Measurements from ENCODE around the gene ZSWIM4. TPM values are rescaled to one million over a fixed set of nuclear protein-coding genes. Genes with fewer than 3 reads are reported as not detected.
A peak's percentile ranks its signal among the peaks of the same experiment; 100 is the strongest.

Gene ZSWIM4
- polyA plus RNA-seq, 1 donor (not counting 4 experiments of a cell fraction or from before 2014, with no cell fraction given) = 0.71 TPM

- peaks cover 51% of the 10 kb centered on the region for H4K20me1 ChIP-seq (ENCODE audit: control insufficient read depth, extremely low read depth, insufficient read depth, low read length)
- peak overlapping the region; percentile 93 for H3K4me2 ChIP-seq (ENCODE audit: control insufficient read depth, extremely low read depth, insufficient read depth, low read depth, low read length)
- no peaks in the 10 kb centered on the region for H3K27me3 ChIP-seq (ENCODE audit: control insufficient read depth, extremely low read depth, insufficient read depth, low read length)
- no peaks in the 10 kb centered on the region for H3K9me1 ChIP-seq (ENCODE audit: control insufficient read depth, extremely low read depth, insufficient read depth, low read length)
- TF ChIP-seq EZH2 (IDR thresholded peaks at IDR 0.05; ENCODE audit: low read length) (no peak), CTCF (optimal IDR thresholded peaks at IDR 0.05 in 1 of 3, IDR thresholded peaks at IDR 0.05 in 1 of 3, conservative IDR thresholded peaks at IDR 0.05 in 1 of 3; ENCODE audit: extremely low read depth in 1 of 3, insufficient read depth in 2 of 3, low read length in 3 of 3) (peak in 1 of 3 experiments; percentile 12)
- peaks cover 55% of the 10 kb centered on the region for H3K79me2 ChIP-seq (ENCODE audit: control insufficient read depth, insufficient read depth, low read length)
- H3K36me3 ChIP-seq (ENCODE audit: control insufficient read depth in 2 of 2, extremely low read depth in 1 of 2, insufficient read depth in 2 of 2, low read length in 2 of 2) = peaks cover 38 to 48% of the 10 kb centered on the region in 2 experiments
- no peaks in the 10 kb centered on the region for H3K9me3 ChIP-seq (ENCODE audit: control insufficient read depth, low read depth, low read length)
- H3K27ac ChIP-seq (ENCODE audit: control insufficient read depth, insufficient read depth, low read length) = peak overlapping the region; percentile 96
- no peak for DNase-seq (ENCODE audit: low read depth, low spot score)
- FAIRE-seq = peak; percentile 60
- H3K4me1 ChIP-seq (ENCODE audit: control insufficient read depth, extremely low read depth, insufficient read depth, low read length) = peaks cover 34% of the 10 kb centered on the region
- dilution Hi-C loops (cut with MboI; ENCODE audit: extremely low pct_ligation_motif_present, low sequenced_read_pairs) = no loop called here
- H3K4me3 ChIP-seq (ENCODE audit: control insufficient read depth in 2 of 3, extremely low read depth in 1 of 3, insufficient read depth in 2 of 3, low read depth in 1 of 3, low read length in 3 of 3) = peak overlapping the region; percentile 88 to 98 (median 97)
- H3K9ac ChIP-seq (ENCODE audit: control insufficient read depth, extremely low read depth, insufficient read depth, low read length) = peak overlapping the region; percentile 99
- H2AFZ ChIP-seq (ENCODE audit: control insufficient read depth, low read length) = no peak overlapping the region
Measured at GRCh38 chr19:13839130-13839937, 44.1 kb downstream of the ZSWIM4 start.

- H3K4me1 ChIP-seq (ENCODE audit: control insufficient read depth, extremely low read depth, insufficient read depth, low read length) = peaks cover 38% of the 10 kb centered on the region
- no peaks in the 10 kb centered on the region for H3K9me3 ChIP-seq (ENCODE audit: control insufficient read depth, low read depth, low read length)
- H3K27me3 ChIP-seq (ENCODE audit: control insufficient read depth, extremely low read depth, insufficient read depth, low read length) = no peaks in the 10 kb centered on the region
- TF ChIP-seq EZH2 (IDR thresholded peaks at IDR 0.05; ENCODE audit: low read length) = no peak
- no peak for TF ChIP-seq CTCF (optimal IDR thresholded peaks at IDR 0.05 in 1 of 3, IDR thresholded peaks at IDR 0.05 in 1 of 3, conservative IDR thresholded peaks at IDR 0.05 in 1 of 3; ENCODE audit: extremely low read depth in 1 of 3, insufficient read depth in 2 of 3, low read length in 3 of 3)
- peaks cover 45% of the 10 kb centered on the region for H4K20me1 ChIP-seq (ENCODE audit: control insufficient read depth, extremely low read depth, insufficient read depth, low read length)
- FAIRE-seq (no peak), DNase-seq (ENCODE audit: low read depth, low spot score) (no peak)
- peak overlapping the region; percentile 93 for H3K4me2 ChIP-seq (ENCODE audit: control insufficient read depth, extremely low read depth, insufficient read depth, low read depth, low read length)
- dilution Hi-C loops (cut with MboI; ENCODE audit: extremely low pct_ligation_motif_present, low sequenced_read_pairs) = no loop called here
- no peak overlapping the region for H2AFZ ChIP-seq (ENCODE audit: control insufficient read depth, low read length)
- H3K9ac ChIP-seq (ENCODE audit: control insufficient read depth, extremely low read depth, insufficient read depth, low read length) = peak overlapping the region; percentile 99
- H3K79me2 ChIP-seq (ENCODE audit: control insufficient read depth, insufficient read depth, low read length) = peaks cover 55% of the 10 kb centered on the region
- peaks cover 33 to 45% of the 10 kb centered on the region in 2 experiments for H3K36me3 ChIP-seq (ENCODE audit: control insufficient read depth in 2 of 2, extremely low read depth in 1 of 2, insufficient read depth in 2 of 2, low read length in 2 of 2)
- no peaks in the 10 kb centered on the region for H3K9me1 ChIP-seq (ENCODE audit: control insufficient read depth, extremely low read depth, insufficient read depth, low read length)
- H3K27ac ChIP-seq (ENCODE audit: control insufficient read depth, insufficient read depth, low read length) = peak overlapping the region; percentile 96
- H3K4me3 ChIP-seq (ENCODE audit: control insufficient read depth in 2 of 3, extremely low read depth in 1 of 3, insufficient read depth in 2 of 3, low read depth in 1 of 3, low read length in 3 of 3) = peak overlapping the region; percentile 88 to 98 (median 97)
Measured at GRCh38 chr19:13839938-13840304, 44.7 kb downstream of the ZSWIM4 start.

All from keratinocyte (primary cell).